T47D (cell line): ENCODE measurements around the gene MYO5A.

Source experiments
- DNase-seq, 2 experiments: peaks; one replicate each; pipeline versions ENCODE4 v3.0.0 to v3.0.0-alpha.2; 2011 to 2012; ENCODE audit warnings: low read depth in 1 of 2, low spot score in 1 of 2
- JUND ChIP-seq: IDR thresholded peaks from 2 replicates; pipeline ENCODE4 v1.6.1; 2012; ENCODE audit warnings: low read depth
- in situ Hi-C: cut with HindIII; loops from 2 replicates; pipeline ENCODE4 v1.10.0; 2016; ENCODE audit warnings: low sequenced_read_pairs, low pct_unique_long_range_greater_than_20kb

Gene MYO5A

GRCh38 chr15:52511084-52511483, 17.6 kb downstream of the MYO5A start:
- DNase-seq = no peak
- in situ Hi-C loops = no loop called here
- no peak for TF ChIP-seq JUND

DNA sequence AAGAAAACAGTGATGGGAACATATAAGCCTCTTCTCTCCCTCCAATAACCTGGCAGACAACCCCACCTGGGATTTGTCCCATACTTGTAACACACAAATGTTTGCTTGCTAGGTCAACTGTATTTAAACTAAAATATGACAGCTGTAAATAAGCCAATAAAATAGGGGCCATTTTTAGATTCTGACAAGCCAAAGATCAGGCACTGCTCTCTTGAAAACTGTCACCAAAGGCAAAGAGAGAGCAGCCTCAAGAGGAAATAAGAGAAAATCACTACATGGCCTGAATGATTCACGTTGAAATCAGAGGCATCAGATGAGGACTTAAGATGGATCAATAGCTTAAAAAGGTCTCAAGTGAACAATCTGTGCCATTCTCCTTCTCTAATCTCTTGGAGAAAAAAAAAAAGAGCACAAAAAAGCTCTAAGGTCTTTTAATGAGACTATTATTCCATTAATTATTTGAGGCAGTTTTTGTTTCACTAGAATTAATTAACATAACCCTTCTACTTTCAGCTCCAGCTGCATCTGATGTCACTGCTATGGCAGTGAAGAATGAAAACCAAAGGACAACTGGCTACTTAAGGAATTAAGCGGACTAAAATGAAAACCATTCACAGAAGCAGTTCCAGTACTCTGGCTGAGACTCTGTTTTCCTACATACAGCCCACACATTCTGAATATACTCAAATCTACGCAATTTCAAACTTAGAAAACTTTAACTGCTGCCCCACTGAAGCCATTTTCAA, 19.0 kb downstream of the MYO5A start:
- TF ChIP-seq JUND = no peak
- DNase-seq = no peak
- in situ Hi-C loops = no loop called here

- in situ Hi-C loops = no loop called here
- no peak for TF ChIP-seq JUND
- DNase-seq = no peak
These were observed 22.1 kb downstream of the MYO5A start for GRCh38 chr15:52506549-52506948.

DNA sequence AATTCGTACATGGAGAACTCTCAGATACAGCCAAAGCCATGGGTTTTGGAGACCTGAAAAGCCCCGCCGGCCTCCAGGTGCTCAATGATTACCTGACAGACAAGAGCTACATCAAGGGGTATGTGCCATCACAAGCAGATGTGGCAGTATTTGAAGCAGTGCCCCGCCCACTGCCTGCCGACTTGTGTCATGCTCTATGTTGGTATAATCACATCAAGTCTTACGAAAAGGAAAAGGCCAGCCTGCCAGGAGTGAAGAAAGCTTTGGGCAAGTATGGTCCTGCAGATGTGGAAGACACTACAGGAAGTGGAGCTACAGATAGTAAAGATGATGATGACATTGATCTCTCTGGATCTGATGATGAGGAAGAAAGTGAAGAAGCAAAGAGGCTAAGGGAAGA, 23.5 kb downstream of the MYO5A start:
- TF ChIP-seq JUND = no peak
- DNase-seq = no peak
- in situ Hi-C loops = no loop called here

DNA sequence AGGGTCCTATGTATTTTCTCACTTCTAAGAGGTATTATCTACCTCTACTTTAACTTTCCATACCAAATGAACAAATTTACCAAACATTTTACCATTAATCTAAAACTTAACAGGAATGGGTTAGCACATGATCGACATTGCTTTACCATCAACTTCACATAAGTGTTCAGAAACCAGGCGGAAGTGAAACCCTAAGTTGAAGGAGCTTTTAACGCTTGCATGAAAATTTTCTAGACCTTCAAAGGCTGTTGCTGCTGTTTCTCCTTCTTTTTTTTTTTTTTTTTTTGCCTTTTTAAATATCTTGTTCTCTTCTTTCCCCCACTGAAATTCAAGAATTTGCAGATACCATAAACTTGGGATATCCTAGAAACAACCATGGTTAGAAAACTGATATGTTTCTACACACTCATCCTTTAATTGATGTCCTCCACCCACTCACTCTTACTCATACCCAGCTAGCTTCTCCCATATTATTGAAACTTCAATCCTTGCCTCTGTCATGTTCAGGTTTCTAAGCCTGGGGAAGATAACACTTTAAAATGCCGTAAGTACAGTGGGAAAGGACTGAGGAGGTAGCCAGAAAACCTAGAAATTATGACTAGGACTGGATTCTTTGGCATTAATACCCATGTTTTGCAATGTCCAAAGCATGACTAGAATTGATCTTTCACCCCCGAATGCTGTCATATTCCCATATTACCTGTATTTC, 24.7 kb downstream of the MYO5A start:
- no peak for TF ChIP-seq JUND
- no peak for DNase-seq
- in situ Hi-C loops = no loop called here

DNA sequence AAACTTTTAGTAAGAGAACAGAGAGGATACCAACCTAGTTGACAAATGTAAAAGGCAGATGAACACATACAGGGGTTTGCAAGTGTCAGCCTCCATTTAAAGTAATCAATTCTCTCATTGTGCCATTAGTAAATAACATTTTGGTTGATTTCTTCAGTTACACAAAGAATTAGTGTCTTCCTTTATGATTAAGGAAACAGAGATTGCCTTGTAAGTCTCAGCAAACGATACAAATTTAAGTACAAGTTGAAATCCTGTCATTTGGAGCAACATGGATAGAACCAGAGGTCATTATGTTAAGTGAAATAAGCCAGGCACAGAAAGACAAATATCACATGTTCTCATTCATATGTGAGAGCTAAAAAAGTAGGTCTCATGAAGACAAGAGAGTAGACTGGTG, 26.1 kb downstream of the MYO5A start:
- in situ Hi-C loops = no loop called here
- no peak for TF ChIP-seq JUND

GRCh38 chr15:52499506-52499905, 29.2 kb downstream of the MYO5A start:
- in situ Hi-C loops = no loop called here
- DNase-seq = no peak
- no peak for TF ChIP-seq JUND

More for the DNA sequence above, 26.1 kb downstream of the MYO5A start:
- no peak for DNase-seq

GRCh38 chr15:52498706-52499105, 30.0 kb downstream of the MYO5A start:
- in situ Hi-C loops = no loop called here
- no peak for TF ChIP-seq JUND
- DNase-seq = no peak

DNA sequence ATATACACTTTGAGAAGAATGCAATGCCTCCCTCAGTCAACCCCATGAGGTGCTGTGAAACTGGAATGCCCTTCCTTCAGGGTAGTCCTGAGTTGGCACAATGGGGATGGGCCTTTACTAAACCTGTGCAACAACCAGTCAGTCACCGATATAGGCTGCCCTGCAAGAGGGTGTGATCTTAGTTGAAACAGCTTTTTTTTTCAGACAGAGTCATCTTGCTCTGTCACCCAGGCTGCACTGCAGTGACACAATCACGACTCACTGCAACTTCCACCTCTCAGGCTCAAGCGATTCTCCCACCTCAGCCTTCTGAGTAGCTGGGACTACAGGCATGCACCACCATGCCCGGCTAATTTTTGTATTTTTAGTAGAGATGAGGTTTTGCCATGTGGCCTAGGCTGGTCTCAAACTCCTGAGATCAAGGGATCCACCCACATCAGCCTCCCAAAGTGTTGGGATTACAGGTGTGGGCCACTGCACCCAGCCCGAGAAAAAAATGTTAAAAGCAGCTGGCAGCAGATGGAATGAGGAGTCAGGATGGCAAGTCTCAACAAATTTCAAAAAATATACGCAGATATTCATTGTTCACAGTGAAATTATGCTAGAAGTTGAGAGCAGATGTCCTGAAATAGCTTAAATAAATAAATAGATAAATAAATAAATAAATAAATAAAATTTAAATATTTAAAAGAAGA, 31.8 kb downstream of the MYO5A start:
- no peak for TF ChIP-seq JUND
- no peak for DNase-seq
- in situ Hi-C loops = no loop called here

- no peak for DNase-seq
- in situ Hi-C loops = no loop called here
- TF ChIP-seq JUND = no peak
These were observed 32.5 kb downstream of the MYO5A start for GRCh38 chr15:52496175-52496574.

GRCh38 chr15:52495125-52495524, 33.6 kb downstream of the MYO5A start:
- TF ChIP-seq JUND = no peak
- in situ Hi-C loops = no loop called here
- no peak for DNase-seq

DNA sequence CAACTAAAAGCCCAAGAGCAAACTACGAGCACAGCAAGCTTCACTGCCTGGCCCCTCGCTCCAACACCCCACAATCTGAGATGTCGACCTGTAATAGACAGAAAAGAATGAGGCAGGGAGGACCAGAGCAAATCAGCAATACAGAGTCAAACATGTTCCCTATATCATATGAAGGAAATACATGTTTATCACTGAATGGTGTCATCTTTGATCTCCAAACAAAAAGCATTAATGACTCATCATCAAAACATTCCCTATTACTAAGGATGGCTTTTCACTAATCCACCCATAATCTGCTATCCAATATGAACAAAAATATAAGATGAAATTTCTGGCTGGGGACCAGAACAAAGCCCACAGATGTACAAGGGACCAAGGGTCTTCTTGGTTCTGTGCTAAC, 34.7 kb downstream of the MYO5A start:
- TF ChIP-seq JUND = no peak

DNA sequence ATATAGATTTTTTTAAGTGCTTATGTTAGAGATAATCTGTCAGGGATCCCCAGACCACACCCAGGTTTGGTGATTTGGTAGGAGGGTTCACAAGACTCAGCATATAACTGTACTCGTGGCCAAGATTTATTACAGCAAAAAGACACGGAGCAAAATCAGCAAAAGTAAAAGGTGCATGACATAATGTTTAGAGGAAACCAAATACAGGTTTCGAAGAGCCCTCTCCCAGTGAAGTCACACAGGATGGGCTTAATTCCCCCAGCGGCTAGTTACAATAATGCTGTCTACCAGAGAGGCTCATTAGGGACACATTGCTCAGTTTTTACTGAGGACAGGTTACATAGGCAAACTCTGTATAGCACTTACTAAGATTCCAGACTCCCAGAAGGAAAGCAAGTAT, 36.5 kb downstream of the MYO5A start:
- no peak for DNase-seq
- no peak for TF ChIP-seq JUND
- in situ Hi-C loops = no loop called here

More for the DNA sequence above, 34.7 kb downstream of the MYO5A start:
- in situ Hi-C loops = no loop called here
- DNase-seq = no peak
